Measurements from ENCODE around the gene IGBP1.
"Not testable (repeated sequence)": the region's sequence is repeated elsewhere in the genome, so short reads cannot be mapped to it uniquely, and the experiment has no call there.

IGBP1 gene

GRCh38 chrX:70133303-70134115 is at the start of gene IGBP1:
IGBP1 (plus strand) TSS chrX:70133447; CDS start chrX:70133948, 501 bp downstream.
- H3K27me3 Mint-ChIP-seq = peaks cover 0 to 6% of the 10 kb centered on the region in 2 donors
- peak within 1 kb of the TSS; percentile 99 for H3K27ac Mint-ChIP-seq
- H3K4me1 Mint-ChIP-seq = peaks cover 7 to 24% of the 10 kb centered on the region in 2 donors
- H3K9me3 Mint-ChIP-seq = no peaks in the 10 kb centered on the region
- H3K4me3 Mint-ChIP-seq = peak within 1 kb of the TSS; percentile 97
- peak; percentile 70 for DNase-seq
- peak; percentile 86 to 90 for ATAC-seq (replicated peaks)
- peaks cover 11 to 15% of the 10 kb centered on the region in 2 donors for H3K36me3 Mint-ChIP-seq

DNA sequence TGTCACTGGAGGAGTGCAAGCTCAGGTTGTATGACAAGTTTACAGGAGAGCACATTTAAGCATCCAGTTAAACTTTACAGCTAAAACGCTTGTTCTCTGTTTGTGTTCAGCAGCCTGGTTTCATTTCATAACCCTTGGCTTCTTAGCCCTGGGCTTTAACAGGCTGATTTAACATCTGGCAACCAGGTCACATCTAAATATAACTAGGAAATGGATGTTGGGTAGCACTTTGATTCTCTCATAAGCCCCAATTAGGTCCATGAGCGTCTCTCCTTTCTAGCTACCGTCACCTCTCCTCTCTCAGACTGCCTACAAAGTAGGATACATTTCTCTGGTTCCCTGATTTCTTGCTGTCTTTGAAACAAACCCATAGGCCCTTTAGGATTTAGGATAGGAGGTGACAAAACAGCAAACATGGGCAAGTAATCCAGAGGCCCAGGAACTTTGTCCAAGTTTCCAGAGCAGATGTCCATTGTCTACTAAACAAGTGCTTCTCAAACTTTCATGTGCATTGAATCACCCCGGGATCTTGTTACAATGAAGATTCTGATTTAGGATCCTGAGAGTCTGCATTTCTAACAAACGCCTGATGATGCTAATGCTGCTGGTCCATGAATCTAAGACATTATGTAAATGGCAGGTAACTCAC is 48.5 kb upstream of the IGBP1 start:
- Mint-ChIP-seq H3K27ac (no peak overlapping the region), H3K9me3 (no peaks in the 10 kb centered on the region), H3K36me3 (no peaks in the 10 kb centered on the region), H3K27me3 (peaks cover 0 to 19% of the 10 kb centered on the region in 2 donors), H3K4me1 (no peaks in the 10 kb centered on the region), H3K4me3 (no peak overlapping the region)
- ATAC-seq (replicated peaks) (no peak), DNase-seq (no peak)

DNA sequence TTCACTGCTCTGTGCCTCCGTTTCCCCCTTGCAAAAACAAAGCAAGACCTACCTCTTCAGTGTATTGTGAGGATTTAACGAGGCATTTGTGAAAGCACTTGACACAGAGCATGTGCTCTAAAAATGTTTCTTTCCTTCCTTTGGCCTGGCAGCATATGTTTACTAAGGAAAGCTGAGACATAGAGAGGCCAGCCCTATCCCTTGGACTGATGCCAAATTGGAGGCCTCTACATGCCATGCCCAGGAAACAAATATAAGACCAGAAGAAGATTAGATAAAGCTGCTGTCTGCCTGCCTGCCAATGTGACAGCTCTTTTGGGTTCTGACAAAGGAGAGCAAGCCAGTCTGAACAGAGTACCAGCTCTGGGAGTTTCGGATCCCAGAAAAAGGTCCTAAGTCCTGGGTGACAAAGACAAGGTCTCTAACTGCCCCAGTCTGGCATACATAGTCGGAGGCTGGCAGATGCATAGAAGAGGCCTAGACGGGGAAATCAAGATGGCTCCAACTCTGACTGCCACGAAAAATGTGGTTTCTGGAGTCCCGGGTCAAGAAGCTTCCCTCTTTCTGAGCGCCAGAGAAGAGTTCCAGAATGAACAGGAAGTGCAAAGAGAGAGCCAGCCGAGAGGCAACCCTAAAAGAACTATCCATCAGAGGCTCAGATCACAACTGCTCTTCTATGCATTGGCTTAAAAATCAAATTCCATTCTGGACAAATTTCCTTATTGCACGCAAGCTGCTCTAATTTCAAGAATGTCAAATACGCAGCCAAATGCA is 45.2 kb upstream of the IGBP1 start:
- H3K4me1 Mint-ChIP-seq = no peaks in the 10 kb centered on the region
- no peak overlapping the region for H3K27ac Mint-ChIP-seq
- H3K36me3 Mint-ChIP-seq = no peaks in the 10 kb centered on the region
- DNase-seq (no peak), ATAC-seq (replicated peaks) (no peak)
- H3K9me3 Mint-ChIP-seq = no peaks in the 10 kb centered on the region
- no peak overlapping the region for H3K4me3 Mint-ChIP-seq
- H3K27me3 Mint-ChIP-seq = peaks cover 0 to 15% of the 10 kb centered on the region in 2 donors

GRCh38 chrX:70088751-70089150 is 44.5 kb upstream of the IGBP1 start:
- peaks cover 0 to 14% of the 10 kb centered on the region in 2 donors for H3K27me3 Mint-ChIP-seq
- no peaks in the 10 kb centered on the region for H3K9me3 Mint-ChIP-seq
- no peak for DNase-seq
- no peak for ATAC-seq (replicated peaks)
- no peak overlapping the region for H3K4me3 Mint-ChIP-seq
- no peaks in the 10 kb centered on the region for H3K36me3 Mint-ChIP-seq
- H3K27ac Mint-ChIP-seq = no peak overlapping the region
- no peaks in the 10 kb centered on the region for H3K4me1 Mint-ChIP-seq

- DNase-seq (no peak), ATAC-seq (replicated peaks) (no peak)
- Mint-ChIP-seq H3K9me3 (no peaks in the 10 kb centered on the region), H3K27me3 (peaks cover 0 to 9% of the 10 kb centered on the region in 2 donors), H3K36me3 (no peaks in the 10 kb centered on the region), H3K4me3 (no peak overlapping the region), H3K27ac (no peak overlapping the region), H3K4me1 (no peaks in the 10 kb centered on the region)
These were observed 43.5 kb upstream of the IGBP1 start for GRCh38 chrX:70089604-70090297.

- no peaks in the 10 kb centered on the region for H3K36me3 Mint-ChIP-seq
These were observed 41.0 kb upstream of the IGBP1 start for GRCh38 chrX:70092247-70092646.

GRCh38 chrX:70096052-70096451 is 37.2 kb upstream of the IGBP1 start:
- Mint-ChIP-seq H3K27ac (no peak overlapping the region), H3K4me3 (no peak overlapping the region), H3K4me1 (no peaks in the 10 kb centered on the region), H3K36me3 (no peaks in the 10 kb centered on the region), H3K27me3 (peaks cover 7 to 25% of the 10 kb centered on the region in 2 donors), H3K9me3 (no peaks in the 10 kb centered on the region)
- no peak for ATAC-seq (replicated peaks)
- no peak for DNase-seq

More at GRCh38 chrX:70092247-70092646, 41.0 kb upstream of the IGBP1 start:
- ATAC-seq (replicated peaks) = no peak
- no peak overlapping the region for H3K27ac Mint-ChIP-seq
- H3K27me3 Mint-ChIP-seq = peaks cover 0 to 19% of the 10 kb centered on the region in 2 donors
- H3K4me3 Mint-ChIP-seq = no peak overlapping the region
- no peaks in the 10 kb centered on the region for H3K9me3 Mint-ChIP-seq
- H3K4me1 Mint-ChIP-seq = no peaks in the 10 kb centered on the region
- DNase-seq = no peak

GRCh38 chrX:70105229-70105628 is 28.0 kb upstream of the IGBP1 start:
- H3K4me3 Mint-ChIP-seq = no peak overlapping the region
- H3K9me3 Mint-ChIP-seq = no peaks in the 10 kb centered on the region
- no peak for ATAC-seq (replicated peaks)

DNA sequence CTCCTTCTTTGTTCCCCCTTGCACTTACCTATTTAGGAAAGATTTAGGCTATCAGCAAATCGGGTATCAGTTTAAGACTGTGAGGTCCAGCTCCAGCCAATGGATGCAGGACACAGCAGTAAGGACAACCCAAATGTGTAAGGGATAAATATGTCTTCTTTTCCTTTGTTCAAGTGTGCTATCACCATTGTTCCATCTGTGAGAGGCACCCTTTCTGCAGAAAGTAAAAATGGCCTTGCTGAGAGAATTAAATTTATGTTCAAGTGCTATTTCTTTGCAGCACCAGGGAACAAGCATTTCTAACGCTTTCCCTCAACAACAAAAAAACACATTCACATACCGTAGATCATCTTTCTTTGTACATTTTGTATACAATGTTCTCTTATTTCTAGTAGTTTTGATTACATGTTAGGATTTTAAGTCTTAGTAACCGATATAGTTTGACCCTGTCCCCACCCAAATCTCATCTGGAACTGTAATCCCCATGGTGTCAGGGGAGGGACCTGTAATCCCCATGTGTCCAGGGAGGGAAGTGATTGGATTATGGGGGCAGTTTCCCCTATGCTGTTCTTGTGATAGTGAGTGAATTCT is 21.7 kb upstream of the IGBP1 start:
- H3K27ac Mint-ChIP-seq; H3K27me3 Mint-ChIP-seq; H3K4me1 Mint-ChIP-seq; DNase-seq; ATAC-seq (replicated peaks); H3K4me3 Mint-ChIP-seq; H3K36me3 Mint-ChIP-seq: not testable (repeated sequence)
- H3K9me3 Mint-ChIP-seq = peaks cover 6 to 11% of the 10 kb centered on the region in 2 donors

More at GRCh38 chrX:70105229-70105628, 28.0 kb upstream of the IGBP1 start:
- no peaks in the 10 kb centered on the region for H3K36me3 Mint-ChIP-seq
- DNase-seq = no peak
- no peak overlapping the region for H3K27ac Mint-ChIP-seq
- H3K4me1 Mint-ChIP-seq = no peaks in the 10 kb centered on the region
- peaks cover 5 to 8% of the 10 kb centered on the region in 2 donors for H3K27me3 Mint-ChIP-seq

GRCh38 chrX:70117738-70118137 is 15.5 kb upstream of the IGBP1 start:
- DNase-seq (no peak), ATAC-seq (replicated peaks) (no peak)
- H3K4me1 Mint-ChIP-seq = no peaks in the 10 kb centered on the region
- no peak overlapping the region for H3K4me3 Mint-ChIP-seq
- H3K27me3 Mint-ChIP-seq = peaks cover 0 to 13% of the 10 kb centered on the region in 2 donors
- no peaks in the 10 kb centered on the region for H3K36me3 Mint-ChIP-seq
- H3K9me3 Mint-ChIP-seq = peaks cover 3 to 6% of the 10 kb centered on the region in 2 donors
- H3K27ac Mint-ChIP-seq = no peak overlapping the region

DNA sequence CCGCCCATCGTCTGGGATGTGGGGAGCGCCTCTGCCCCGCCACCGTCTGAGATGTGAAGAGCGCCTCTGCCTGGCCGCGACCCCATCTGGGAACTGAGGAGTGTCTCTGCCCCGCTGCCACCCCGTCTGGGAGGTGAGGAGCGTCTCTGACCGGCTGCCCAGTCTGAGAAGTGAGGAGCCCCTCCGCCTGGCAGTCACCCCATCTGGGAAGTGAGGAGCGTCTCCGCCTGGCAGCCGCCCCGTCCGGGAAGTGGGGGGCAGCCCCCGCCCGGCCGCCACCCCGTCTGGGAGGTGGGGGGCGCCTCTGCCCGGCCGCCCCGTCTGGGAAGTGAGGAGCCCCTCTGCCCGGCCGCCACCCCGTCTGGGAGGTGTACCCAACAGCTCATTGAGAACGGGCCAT is 10.2 kb upstream of the IGBP1 start:
- not testable (repeated sequence) for H3K36me3 Mint-ChIP-seq; H3K9me3 Mint-ChIP-seq; ATAC-seq (replicated peaks); DNase-seq; H3K27ac Mint-ChIP-seq; H3K4me3 Mint-ChIP-seq; H3K4me1 Mint-ChIP-seq
- peaks cover 5 to 10% of the 10 kb centered on the region in 2 donors for H3K27me3 Mint-ChIP-seq

DNA sequence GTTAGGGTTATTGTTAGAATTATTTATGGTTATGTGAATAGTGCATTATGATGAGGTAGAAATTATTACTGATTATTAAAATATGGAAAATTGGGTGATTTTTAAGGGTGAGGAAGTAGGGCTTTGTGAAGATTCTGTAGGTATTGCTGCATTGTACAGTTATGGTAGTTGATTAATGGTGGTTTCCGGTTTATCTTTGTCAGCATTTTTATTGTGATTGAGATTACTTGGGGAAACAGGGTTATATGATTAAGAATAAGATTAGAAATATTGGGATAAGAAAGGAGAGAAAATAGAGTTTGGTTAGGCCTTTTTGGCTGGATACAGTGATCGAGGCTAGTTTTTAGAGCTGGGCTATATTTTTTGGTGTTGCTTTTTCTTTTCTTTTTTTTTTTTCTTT is 8.6 kb upstream of the IGBP1 start:
- no peak overlapping the region for H3K27ac Mint-ChIP-seq
- H3K36me3 Mint-ChIP-seq = no peaks in the 10 kb centered on the region
- H3K4me3 Mint-ChIP-seq = no peak overlapping the region
- DNase-seq (no peak), ATAC-seq (replicated peaks) (no peak)
- peaks cover 0 to 2% of the 10 kb centered on the region in 2 donors for H3K4me1 Mint-ChIP-seq
- H3K9me3 Mint-ChIP-seq = no peaks in the 10 kb centered on the region
- peaks cover 8 to 10% of the 10 kb centered on the region in 2 donors for H3K27me3 Mint-ChIP-seq

- ATAC-seq (replicated peaks) = no peak
- Mint-ChIP-seq H3K27me3 (peaks cover 8 to 10% of the 10 kb centered on the region in 2 donors), H3K9me3 (no peaks in the 10 kb centered on the region), H3K4me3 (no peak overlapping the region), H3K27ac (no peak overlapping the region), H3K36me3 (no peaks in the 10 kb centered on the region), H3K4me1 (peaks cover 2 to 4% of the 10 kb centered on the region in 2 donors)
- DNase-seq = no peak
These were observed 5.2 kb upstream of the IGBP1 start for GRCh38 chrX:70128071-70128470.
